ENCODE measurements around the gene FADS6. TPM values are rescaled to one million over a fixed set of nuclear protein-coding genes. Genes with fewer than 3 reads are reported as not detected.
A peak's percentile ranks its signal among the peaks of the same experiment; 100 is the strongest.

Gene FADS6
- total RNA-seq, 1 experiment from 2014 or later: not detected

DNA sequence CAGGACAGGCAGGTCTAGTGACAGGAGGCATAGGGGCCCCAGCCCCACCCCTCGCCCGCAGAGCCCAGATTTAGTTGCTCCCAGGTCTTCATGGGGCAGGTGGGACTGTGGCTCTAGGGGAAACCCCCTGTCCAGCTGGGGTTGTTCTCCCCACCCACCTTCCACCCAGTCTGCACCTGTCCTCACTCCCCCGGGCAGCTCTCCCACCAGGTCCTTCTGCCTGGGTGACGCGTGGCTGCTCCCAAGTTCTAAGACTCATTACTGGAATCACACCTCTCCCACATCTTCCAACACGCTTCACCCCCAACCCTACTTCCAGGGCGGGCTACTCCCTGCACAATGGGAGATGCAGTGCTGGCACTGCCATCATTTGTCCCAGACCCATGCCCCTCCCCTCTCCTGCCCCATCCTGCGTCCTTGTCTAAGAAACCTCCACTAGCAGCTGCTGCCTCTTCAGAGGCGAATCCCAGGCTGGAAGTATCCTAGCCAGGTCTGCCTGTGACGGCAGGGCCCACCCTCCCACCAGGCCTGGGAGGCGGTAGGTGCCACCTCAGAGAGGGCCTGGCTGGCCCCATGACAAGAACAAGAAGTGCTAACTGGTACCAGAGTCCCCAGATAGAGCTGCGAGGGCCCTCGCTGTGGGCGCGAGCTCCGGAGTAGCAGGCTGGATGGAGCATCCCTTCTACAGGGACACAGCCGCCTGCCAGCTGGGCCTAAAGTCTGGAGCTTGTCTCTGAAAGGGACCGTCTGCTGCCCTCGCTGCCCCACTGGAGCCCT, 56.6 kb downstream of the FADS6 start:
- Histone ChIP-seq H3K9me3 (no peaks in the 10 kb centered on the region), H3K4me3 (no peak overlapping the region), H3K36me3 (no peaks in the 10 kb centered on the region), H3K27me3 (no peaks in the 10 kb centered on the region)
- DNase-seq: no peak

DNA sequence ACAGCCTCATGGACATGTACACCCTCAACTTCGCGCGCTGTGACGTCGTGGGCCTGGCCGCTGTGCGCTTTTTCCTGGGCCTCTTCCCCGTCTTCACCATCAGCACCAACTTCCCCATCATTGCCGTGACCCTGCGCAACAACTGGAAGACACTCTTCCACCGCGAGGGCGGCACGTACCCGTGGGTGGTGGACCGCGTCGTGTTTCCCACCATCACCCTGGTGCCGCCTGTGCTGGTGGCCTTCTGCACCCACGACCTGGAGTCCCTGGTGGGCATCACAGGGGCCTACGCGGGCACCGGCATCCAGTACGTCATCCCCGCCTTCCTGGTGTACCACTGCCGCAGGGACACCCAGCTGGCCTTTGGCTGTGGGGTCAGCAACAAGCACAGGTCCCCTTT, 57.2 kb downstream of the FADS6 start:
- Histone ChIP-seq H3K9me3 (no peaks in the 10 kb centered on the region), H3K27me3 (no peaks in the 10 kb centered on the region), H3K4me3 (no peak overlapping the region), H3K36me3 (no peaks in the 10 kb centered on the region)
- DNase-seq: no peak

DNA sequence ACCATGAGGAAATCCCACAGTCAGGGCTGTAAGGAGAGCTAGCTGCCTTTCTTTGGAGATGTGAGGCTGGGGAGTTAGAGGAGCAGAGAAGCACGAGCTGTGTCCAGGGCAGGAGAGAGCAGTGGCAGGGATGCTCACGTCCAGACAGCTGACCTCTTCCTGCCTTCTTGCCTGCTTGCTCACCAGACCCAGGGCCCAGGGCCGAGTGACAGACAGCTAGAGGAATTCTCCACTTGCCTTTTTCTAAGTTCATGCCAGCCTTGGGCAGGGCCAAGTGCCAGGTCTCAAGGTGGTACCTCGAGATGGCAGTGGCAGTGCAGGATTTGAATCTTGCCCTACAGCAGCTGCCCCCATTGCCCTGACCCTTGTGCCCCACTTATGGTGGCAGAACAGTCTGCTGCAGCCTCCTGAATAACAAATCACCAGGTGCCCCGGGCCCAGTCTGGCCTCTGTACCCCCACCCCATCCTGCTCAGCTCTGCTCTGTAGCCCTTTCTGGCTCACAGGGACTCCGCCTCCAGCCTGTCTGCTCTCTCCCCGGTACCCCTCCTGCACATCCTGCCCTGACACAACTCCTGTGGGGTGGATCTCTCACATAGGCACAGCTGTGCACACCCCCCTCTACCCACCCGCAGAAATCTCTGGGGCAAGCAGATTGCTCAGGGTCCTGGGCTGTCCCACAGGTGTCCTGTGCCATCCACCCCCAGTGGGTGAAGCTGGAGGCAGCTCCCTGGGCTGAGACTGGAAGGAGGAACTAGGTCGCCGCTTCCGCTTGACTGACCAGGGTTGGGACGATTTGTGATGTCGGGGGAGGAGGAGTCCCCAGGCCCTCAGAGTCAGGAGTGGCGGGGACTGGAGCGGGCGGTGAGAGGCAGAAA, 59.7 kb downstream of the FADS6 start:
- Histone ChIP-seq H3K27me3 (no peaks in the 10 kb centered on the region), H3K9me3 (no peaks in the 10 kb centered on the region), H3K36me3 (no peaks in the 10 kb centered on the region), H3K4me3 (no peak overlapping the region)
- DNase-seq: peak; percentile 80

DNA sequence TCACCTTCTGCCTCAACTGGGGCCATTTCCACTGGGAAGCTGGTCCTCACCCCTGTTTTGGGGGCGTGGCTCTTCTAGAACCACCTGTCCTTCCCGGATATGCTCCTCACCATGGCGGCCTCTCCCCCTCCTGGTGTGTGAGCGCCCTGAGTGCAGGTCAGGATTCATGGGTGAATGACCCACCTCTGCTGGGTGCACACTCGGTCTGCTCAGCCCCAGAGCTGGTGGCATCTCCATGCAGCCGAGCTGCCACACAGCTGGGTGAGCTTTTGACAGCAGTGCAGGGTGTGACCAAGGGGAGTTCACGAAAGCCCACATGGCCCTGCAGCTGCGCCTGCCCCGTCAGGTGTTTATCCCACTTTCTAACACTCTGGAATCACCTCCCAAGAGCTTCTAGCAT, 61.0 kb downstream of the FADS6 start:
- no peaks in the 10 kb centered on the region for H3K36me3 ChIP-seq
- DNase-seq: no peak
- H3K27me3 ChIP-seq: no peaks in the 10 kb centered on the region
- no peaks in the 10 kb centered on the region for H3K9me3 ChIP-seq
- no peak overlapping the region for H3K4me3 ChIP-seq

DNA sequence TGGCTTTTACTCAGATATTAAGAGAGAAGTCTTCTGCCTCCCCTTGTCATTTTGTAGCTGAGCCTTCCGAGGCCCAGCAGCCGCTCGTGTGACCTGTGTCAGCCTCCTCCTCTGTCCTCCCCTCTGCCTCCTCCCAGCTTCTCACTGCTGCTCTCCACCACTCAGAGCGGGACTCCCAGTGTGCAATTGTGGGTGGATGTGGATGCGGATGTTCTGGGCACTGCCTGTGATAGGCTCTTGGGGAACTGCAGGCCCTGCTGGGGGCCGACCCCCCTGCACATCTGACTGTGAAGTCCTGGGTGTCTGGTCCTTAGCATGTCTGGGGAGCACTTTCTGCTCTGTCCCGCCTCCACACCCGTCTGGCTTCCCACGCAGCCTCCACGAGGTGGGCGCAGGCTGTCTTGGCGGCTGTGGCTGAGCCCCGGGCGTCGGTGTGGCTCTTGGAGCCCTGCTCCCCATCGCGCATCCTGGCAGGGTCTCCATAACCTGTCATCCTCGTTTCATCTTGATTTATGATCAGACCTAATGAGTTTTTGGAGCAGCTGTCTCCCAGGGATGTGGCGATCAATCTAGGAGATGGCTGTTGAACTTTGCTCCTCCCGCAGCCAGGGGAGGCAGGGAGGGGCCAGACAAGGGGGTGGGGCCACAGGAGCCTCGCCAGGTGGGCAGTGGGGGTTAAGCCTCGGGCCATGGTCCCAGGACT, 61.8 kb downstream of the FADS6 start:
- H3K4me3 ChIP-seq: no peak overlapping the region
- H3K27me3 ChIP-seq: no peaks in the 10 kb centered on the region
- no peaks in the 10 kb centered on the region for H3K9me3 ChIP-seq
- no peak for DNase-seq
- H3K36me3 ChIP-seq: no peaks in the 10 kb centered on the region

DNA sequence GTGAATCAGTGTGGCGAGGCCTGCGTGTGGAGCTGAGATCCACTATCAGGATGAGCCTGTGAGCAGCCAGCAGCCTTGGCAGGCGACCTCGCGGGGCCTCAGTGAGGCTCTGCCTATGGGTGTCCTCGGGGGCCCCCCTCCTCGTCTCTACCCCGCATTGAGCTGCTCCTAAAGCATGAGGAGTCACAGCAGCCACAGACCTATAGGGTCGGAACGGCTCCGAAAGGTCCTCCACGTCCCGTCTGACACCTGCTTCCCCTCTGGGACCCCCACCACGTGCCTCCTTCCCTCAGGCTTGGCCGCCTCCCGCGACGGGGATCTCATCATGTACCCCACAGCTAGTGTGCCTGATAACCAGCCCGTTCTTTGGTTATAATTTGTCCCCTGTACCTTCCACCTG, 62.6 kb downstream of the FADS6 start:
- Histone ChIP-seq H3K36me3 (no peaks in the 10 kb centered on the region), H3K9me3 (no peaks in the 10 kb centered on the region), H3K27me3 (no peaks in the 10 kb centered on the region), H3K4me3 (no peak overlapping the region)
- no peak for DNase-seq

DNA sequence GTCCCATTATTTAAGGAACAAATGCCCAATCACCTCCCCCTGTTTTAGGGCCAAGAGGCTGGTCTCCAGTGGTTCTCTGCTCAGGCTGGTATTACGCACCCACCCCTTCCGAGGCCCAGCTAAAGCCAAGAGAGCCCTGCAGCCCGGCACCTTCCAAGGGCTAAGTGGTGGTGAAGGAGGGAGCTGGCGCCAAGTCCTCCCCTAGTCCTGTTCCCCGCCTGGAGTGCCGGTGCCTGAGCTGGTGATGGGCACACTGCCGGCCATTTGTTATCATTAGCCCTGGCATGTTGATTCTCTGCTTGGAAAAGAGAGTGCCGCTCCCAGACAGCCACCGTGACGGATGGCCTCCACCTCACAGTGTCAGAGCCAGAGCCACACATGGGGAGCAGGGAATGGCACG, 65.6 kb downstream of the FADS6 start:
- no peak overlapping the region for H3K4me3 ChIP-seq
- H3K36me3 ChIP-seq: peaks cover 3% of the 10 kb centered on the region; the same call in 1 of the 2 replicates
- H3K9me3 ChIP-seq: no peaks in the 10 kb centered on the region
- no peaks in the 10 kb centered on the region for H3K27me3 ChIP-seq
- DNase-seq: no peak

Other genes with a start within 250 kb of the FADS6 start
- gene CD300LF, start 180.7 kb downstream of the FADS6 start, total RNA-seq (2014; rRNA removed; shearing (Covaris generic); ENCODE audit: low replicate concordance): not detected in 2 replicates
- gene RAB37, start 156.4 kb downstream of the FADS6 start, total RNA-seq (2014; rRNA removed; shearing (Covaris generic); ENCODE audit: low replicate concordance): not detected in 2 replicates
- 110 and 150 TPM in 2 replicates for gene NHERF1, start 145.0 kb downstream of the FADS6 start, total RNA-seq (2014; rRNA removed; shearing (Covaris generic); ENCODE audit: low replicate concordance)
- gene NAT9, start 117.3 kb downstream of the FADS6 start, total RNA-seq (2014; rRNA removed; shearing (Covaris generic); ENCODE audit: low replicate concordance): 46.8 and 51.6 TPM in 2 replicates
- gene GRIN2C, start 33.7 kb downstream of the FADS6 start, total RNA-seq (2014; rRNA removed; shearing (Covaris generic); ENCODE audit: low replicate concordance): not detected in 2 replicates
- gene FDXR, start 20.6 kb downstream of the FADS6 start, total RNA-seq (2014; rRNA removed; shearing (Covaris generic); ENCODE audit: low replicate concordance): 8.4 and 15.6 TPM in 2 replicates
- not detected in 2 replicates for gene USH1G, start 29.6 kb upstream of the FADS6 start, total RNA-seq (2014; rRNA removed; shearing (Covaris generic); ENCODE audit: low replicate concordance)
- gene OTOP2, start 30.6 kb upstream of the FADS6 start, total RNA-seq (2014; rRNA removed; shearing (Covaris generic); ENCODE audit: low replicate concordance): not detected in 2 replicates
- not detected in 2 replicates for gene OTOP3, start 42.3 kb upstream of the FADS6 start, total RNA-seq (2014; rRNA removed; shearing (Covaris generic); ENCODE audit: low replicate concordance)
- not detected in 2 replicates for gene HID1, start 79.1 kb upstream of the FADS6 start, total RNA-seq (2014; rRNA removed; shearing (Covaris generic); ENCODE audit: low replicate concordance)
- 2.2 and 4.2 TPM in 2 replicates for gene CDR2L, start 94.0 kb upstream of the FADS6 start, total RNA-seq (2014; rRNA removed; shearing (Covaris generic); ENCODE audit: low replicate concordance)
- gene MRPL58, start 119.0 kb upstream of the FADS6 start, total RNA-seq (2014; rRNA removed; shearing (Covaris generic); ENCODE audit: low replicate concordance): 94.3 and 148 TPM in 2 replicates
- 296 and 323 TPM in 2 replicates for gene ATP5PD, start 153.3 kb upstream of the FADS6 start, total RNA-seq (2014; rRNA removed; shearing (Covaris generic); ENCODE audit: low replicate concordance)
- 15.6 and 17.0 TPM in 2 replicates for gene KCTD2, start 153.6 kb upstream of the FADS6 start, total RNA-seq (2014; rRNA removed; shearing (Covaris generic); ENCODE audit: low replicate concordance)
- 0.12 and 0.33 TPM in 2 replicates for gene SLC16A5, start 194.3 kb upstream of the FADS6 start, total RNA-seq (2014; rRNA removed; shearing (Covaris generic); ENCODE audit: low replicate concordance)
- gene ARMC7, start 216.3 kb upstream of the FADS6 start, total RNA-seq (2014; rRNA removed; shearing (Covaris generic); ENCODE audit: low replicate concordance): 12.0 and 15.1 TPM in 2 replicates
- gene NT5C, start 238.1 kb upstream of the FADS6 start, total RNA-seq (2014; rRNA removed; shearing (Covaris generic); ENCODE audit: low replicate concordance): 29.1 and 92.2 TPM in 2 replicates